SJSA1 (cell line): ENCODE results near the gene PACSIN3. TPM values are rescaled to one million over a fixed set of nuclear protein-coding genes. Genes with fewer than 3 reads are reported as not detected.

Experiments used
- total RNA-seq: library from RNA; depleted of rRNA; stranded (reverse); fragments of >200 nt; shearing (Covaris generic); gene quantifications from 2 replicates; pipeline ENCODE4 v1.2.3, GENCODE V29; 2014; rRNA removed

PACSIN3 gene
- total RNA-seq, 1 experiment from 2014 or later, result 23.2 TPM

Other genes with a start within 250 kb of the PACSIN3 start
- gene CSTPP1, start 249.7 kb downstream of the PACSIN3 start, total RNA-seq, result 11.3 and 14.9 TPM in 2 replicates
- 58.5 and 134 TPM in 2 replicates for gene ARFGAP2, start 9.6 kb downstream of the PACSIN3 start, total RNA-seq
- gene DDB2, start 28.5 kb upstream of the PACSIN3 start, total RNA-seq, result 41.3 and 63.5 TPM in 2 replicates
- gene ACP2, start 62.4 kb upstream of the PACSIN3 start, total RNA-seq, result 29.8 and 34.4 TPM in 2 replicates
- gene NR1H3, start 71.6 kb upstream of the PACSIN3 start, total RNA-seq, result 11.1 and 11.8 TPM in 2 replicates
- 15.7 and 20.9 TPM in 2 replicates for gene MADD, start 83.7 kb upstream of the PACSIN3 start, total RNA-seq
- not detected in 2 replicates for gene MYBPC3, start 166.3 kb upstream of the PACSIN3 start, total RNA-seq
- gene SPI1, start 192.1 kb upstream of the PACSIN3 start, total RNA-seq, result not detected in 2 replicates
- gene SLC39A13, start 222.2 kb upstream of the PACSIN3 start, total RNA-seq, result 42.0 and 76.0 TPM in 2 replicates
- gene PSMC3, start 240.0 kb upstream of the PACSIN3 start, total RNA-seq, result 295 and 358 TPM in 2 replicates